HG03064 (cell line): ENCODE results near the gene PATL2.
"Not testable (repeated sequence)": the region's sequence is repeated elsewhere in the genome, so short reads cannot be mapped to it uniquely, and the experiment has no call there.

ENCODE experiments used
- ATAC-seq: cut with Tn5 transposase; IDR thresholded peaks from one replicate; pipeline ENCODE4 v1.9.1; 2021; ENCODE audit warnings: low read depth; ENCODE audit not compliant: unreplicated experiment

The PATL2 gene

GRCh38 chr15:44695294-44695693, 15.8 kb downstream of the PATL2 start:
- no peak for ATAC-seq

DNA sequence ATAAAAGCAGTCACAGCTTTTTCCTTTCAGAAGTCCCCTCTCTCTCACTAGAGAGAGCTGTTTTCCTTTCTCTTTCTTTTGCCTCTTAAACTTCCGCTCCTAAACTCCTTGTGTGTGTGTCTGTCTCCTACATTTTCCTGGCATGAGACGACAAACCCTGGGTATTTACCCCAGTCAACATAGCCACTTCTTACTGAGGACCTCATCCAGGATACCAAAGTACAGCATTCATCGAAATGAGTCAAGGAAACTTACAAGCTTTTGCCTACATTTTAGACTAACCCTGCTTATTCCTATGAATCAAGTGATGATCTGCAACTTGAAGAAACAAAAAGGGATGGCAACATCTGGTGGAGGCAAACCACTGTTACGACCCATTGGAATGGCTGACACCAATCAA, 16.7 kb downstream of the PATL2 start:
- no peak for ATAC-seq

GRCh38 chr15:44692659-44693058, 18.5 kb downstream of the PATL2 start:
- no peak for ATAC-seq

- ATAC-seq, result not testable (repeated sequence)
Measured at GRCh38 chr15:44690245-44690644, 20.9 kb downstream of the PATL2 start.

GRCh38 chr15:44689318-44689717, 21.8 kb downstream of the PATL2 start:
- not testable (repeated sequence) for ATAC-seq

DNA sequence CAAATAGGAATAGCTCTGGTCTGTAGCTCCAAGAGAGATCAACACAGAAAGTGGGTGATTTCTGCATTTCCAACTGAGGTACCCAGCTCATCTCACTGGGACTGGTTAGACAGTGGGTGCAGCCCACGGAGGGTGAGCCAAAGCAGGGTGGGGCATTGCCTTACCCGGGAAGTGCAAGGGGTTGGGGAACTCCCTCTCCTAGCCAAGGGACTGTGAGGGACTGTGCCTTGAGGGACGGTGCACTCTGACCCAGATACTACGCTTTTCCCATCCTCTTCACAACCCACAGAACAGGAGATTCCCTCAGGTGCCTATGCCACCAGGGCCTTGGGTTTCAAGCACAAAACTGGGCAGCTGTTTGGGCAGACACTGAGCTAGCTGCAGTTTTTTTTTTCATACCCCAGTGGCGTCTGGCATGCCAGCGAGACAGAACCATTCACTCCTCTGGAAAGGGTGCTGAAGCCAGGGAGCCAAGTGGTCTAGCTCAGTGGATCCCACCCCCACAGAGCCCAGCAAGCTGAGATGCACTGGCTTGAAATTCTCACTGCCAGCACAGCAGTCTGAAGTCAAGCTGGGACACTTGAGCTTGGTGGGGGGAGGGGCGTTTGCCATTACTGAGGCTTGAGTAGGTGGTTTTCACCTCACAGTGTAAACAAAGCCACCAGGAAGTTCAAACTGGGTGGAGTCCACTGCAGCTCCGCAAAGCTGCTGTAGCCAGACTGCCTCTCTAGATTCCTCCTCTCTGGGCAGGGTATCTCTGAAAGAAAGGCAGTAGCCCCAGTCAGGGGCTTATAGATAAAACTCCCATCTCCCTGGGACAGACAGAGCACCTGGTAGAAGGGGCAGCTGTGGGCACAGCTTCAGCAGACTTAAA, 28.1 kb downstream of the PATL2 start:
- not testable (repeated sequence) for ATAC-seq

- no peak for ATAC-seq
Measured at GRCh38 chr15:44682211-44682610, 28.9 kb downstream of the PATL2 start.

- ATAC-seq, result no peak
Measured at GRCh38 chr15:44676676-44677075, 34.4 kb downstream of the PATL2 start.

- no peak for ATAC-seq
Measured at GRCh38 chr15:44675911-44676310, 35.2 kb downstream of the PATL2 start.

GRCh38 chr15:44673639-44674038, 37.5 kb downstream of the PATL2 start:
- no peak for ATAC-seq

DNA sequence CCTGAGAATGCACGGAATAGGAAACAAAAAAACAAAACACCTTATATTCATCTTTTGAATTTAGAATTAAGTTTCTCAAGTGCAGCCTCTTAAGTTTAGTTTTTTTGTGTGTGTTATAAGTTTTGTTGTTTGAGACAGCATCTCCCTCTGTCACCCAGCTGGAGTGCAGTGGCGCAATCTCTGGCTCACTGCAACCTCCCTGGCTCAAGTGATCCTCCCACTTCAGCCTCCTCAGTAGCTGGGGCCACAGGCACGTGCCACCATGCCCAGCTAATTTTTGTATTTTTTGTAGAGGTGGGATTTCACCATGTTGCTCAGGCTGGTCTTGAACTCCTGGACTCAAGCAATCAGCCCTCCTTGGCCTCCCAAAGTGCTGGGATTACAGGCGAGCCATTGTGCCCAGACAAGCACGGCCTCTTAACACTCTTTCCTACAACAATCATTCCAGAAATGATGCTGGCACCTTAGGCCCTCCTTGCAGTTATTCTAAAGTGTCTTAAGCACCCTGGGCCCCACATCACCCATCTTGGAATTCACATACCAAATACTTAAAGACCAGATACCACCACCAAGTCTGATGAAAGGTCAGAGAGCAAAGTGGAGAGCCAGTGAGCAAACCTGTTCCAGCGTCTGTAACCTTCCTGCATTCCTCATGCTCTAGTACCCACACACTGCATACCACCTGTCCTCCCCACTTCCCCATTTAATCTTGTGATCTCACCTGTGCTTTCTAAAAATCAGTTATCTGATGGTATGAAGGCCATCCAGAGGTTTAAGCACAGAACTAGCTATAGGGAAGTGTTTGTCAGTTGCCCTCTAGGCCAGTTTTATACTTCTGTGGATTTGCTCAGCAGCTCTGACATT, 40.8 kb downstream of the PATL2 start:
- ATAC-seq, result no peak

GRCh38 chr15:44668921-44669320, 42.2 kb downstream of the PATL2 start:
- no peak for ATAC-seq

DNA sequence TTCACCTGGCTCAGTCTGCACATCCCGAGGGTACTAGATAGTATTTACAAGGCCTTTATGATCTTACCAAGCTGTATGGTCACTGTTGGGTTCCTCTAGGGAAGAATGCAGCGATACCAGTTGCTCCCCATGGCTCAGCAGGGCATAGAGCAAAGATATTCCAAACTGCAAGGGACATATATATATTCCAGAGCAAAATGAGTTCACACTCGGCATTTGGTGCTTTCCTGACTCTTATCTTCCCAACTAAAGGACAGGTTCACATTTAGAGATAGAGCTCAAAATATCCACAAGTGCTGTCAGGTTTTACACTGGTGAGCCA, 44.1 kb downstream of the PATL2 start:
- no peak for ATAC-seq

DNA sequence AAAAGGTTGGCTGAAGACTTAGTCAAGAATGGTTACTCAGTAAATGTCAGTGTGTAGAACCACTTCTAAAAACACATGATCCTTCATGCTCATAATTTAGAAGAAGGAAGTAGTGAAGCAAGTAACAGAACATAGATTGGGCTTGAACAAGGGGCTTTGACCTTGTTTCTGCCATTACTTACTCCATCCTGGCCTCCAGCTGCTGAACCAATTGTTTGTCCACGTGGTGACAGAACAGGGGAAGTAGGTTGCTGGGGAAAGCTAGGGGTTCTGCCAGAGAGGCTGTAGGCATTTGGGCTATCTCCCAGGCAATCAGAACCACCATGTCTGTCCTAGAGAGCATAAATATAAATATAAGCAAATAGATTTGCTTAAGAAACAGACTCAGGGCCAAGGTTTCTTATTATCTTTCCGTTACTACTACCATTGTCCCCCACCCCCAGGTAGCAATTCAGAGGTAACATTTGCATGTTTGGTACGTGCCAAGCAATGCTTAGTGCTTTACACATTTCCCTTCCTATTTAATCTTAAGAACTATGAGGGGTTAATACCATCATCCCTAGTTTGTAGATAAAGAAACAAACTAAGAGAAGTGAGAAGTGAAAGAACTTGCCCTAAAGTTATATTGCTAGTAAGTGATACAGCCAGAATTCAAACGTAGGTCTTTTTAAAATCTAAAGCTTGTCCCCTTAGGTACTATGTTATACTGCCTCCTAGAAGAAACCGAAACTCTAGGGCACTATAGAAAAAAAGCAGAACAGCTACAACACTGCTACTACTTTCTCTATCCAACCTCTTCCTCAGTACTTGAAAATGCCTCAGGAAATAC, 44.7 kb downstream of the PATL2 start:
- ATAC-seq, result no peak

GRCh38 chr15:44663410-44664308, 47.5 kb downstream of the PATL2 start, which contains the start of gene SPG11:
SPG11 (minus strand) TSS chr15:44663662; CDS start chr15:44663647, 15 bp downstream.
- ATAC-seq, result peak; percentile 60

- peak; percentile 49 for ATAC-seq
Measured at GRCh38 chr15:44662478-44663409, 48.4 kb downstream of the PATL2 start.

DNA sequence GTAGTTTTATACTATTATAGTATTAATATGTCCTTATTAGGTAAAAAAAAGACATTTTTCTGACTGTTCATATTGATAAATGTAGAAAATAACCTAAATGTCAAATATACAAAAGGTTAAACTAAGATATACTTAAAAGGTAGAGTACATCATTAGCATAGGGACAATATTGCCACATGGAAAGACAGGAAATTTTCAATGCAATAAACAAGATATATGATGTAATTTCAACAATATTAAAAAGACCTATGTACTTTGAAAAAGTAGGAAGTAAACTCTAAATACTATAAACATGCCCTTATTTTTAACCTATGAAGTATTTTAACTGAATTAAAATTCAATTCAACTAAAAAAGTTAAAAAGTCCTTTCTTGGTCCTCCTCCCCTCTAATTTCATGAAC, 49.5 kb downstream of the PATL2 start:
- ATAC-seq, result no peak

- no peak for ATAC-seq
Measured at GRCh38 chr15:44659056-44659455, 52.1 kb downstream of the PATL2 start.

- no peak for ATAC-seq
Measured at GRCh38 chr15:44657378-44657777, 53.7 kb downstream of the PATL2 start.
